ENCODE results near the gene YPEL2. TPM values are rescaled to one million over a fixed set of nuclear protein-coding genes. Genes with fewer than 3 reads are reported as not detected.

Gene YPEL2
- polyA plus RNA-seq, 1 of the 3 experiments (the other 2 are of a cell fraction) = 3.2 TPM

GRCh38 chr17:59434429-59434828 lies 103.0 kb downstream of the YPEL2 start:
- no peak overlapping the region for H3K9ac ChIP-seq
- no peak for DNase-seq
- H3K4me1 ChIP-seq (ENCODE audit: control insufficient read depth in 1 of 2, insufficient read depth in 2 of 2, low read depth in 1 of 2, low read length in 1 of 2) = peaks cover 2 to 4% of the 10 kb centered on the region in 2 experiments; a peak in 2 of 4 replicates
- H3F3A ChIP-seq (replicated peaks; ENCODE audit: insufficient read depth) = peaks cover 9% of the 10 kb centered on the region
- no peaks in the 10 kb centered on the region for H4K20me1 ChIP-seq (ENCODE audit: insufficient read depth)
- ChIA-PET CTCF (interaction anchor here (1.3 to 27.0 kb wide), 4 partner anchors 11 to 119 kb away, joined by 3 to 569 read pairs (median 195); partner anchors contain the start of gene YPEL2), POLR2A (interaction anchor here (1.0 kb wide), 1 partner anchor 9 kb away, joined by 3 read pairs; no protein-coding TSS in a partner anchor)
- no peaks in the 10 kb centered on the region for H3K36me3 ChIP-seq (replicated peaks in 1 of 2; ENCODE audit: control insufficient read depth in 1 of 2, insufficient read depth in 2 of 2, low read length in 1 of 2)
- TF ChIP-seq ELF1 (IDR thresholded peaks at IDR 0.05) (no peak), TAF1 (IDR thresholded peaks at IDR 0.05; ENCODE audit: borderline replicate concordance, low read depth, low read length) (no peak), RAD21 (IDR thresholded peaks at IDR 0.05; ENCODE audit: low read length) (no peak), NFIC (IDR thresholded peaks at IDR 0.05; ENCODE audit: borderline replicate concordance) (no peak), MXI1 (IDR thresholded peaks at IDR 0.05; ENCODE audit: low read depth, low read length) (no peak), FOXJ3 (CRISPR knock-in tag; IDR thresholded peaks at IDR 0.05) (no peak), POLR2AphosphoS5 (IDR thresholded peaks at IDR 0.05; ENCODE audit: low read depth, low read length) (no peak), EZH2phosphoT487 (IDR thresholded peaks at IDR 0.05; ENCODE audit: borderline replicate concordance, low read depth) (no peak), EP300 (IDR thresholded peaks at IDR 0.05; ENCODE audit: borderline replicate concordance in 1 of 2, low read depth in 1 of 2, low read length in 1 of 2) (no peak), REST (IDR thresholded peaks at IDR 0.05; ENCODE audit: low read depth, low read length) (no peak), USF1 (IDR thresholded peaks at IDR 0.05; ENCODE audit: borderline replicate concordance, low read depth) (no peak), MEF2A (IDR thresholded peaks at IDR 0.05; ENCODE audit: borderline replicate concordance, low read depth) (no peak), RFX5 (IDR thresholded peaks at IDR 0.05; ENCODE audit: low read length) (no peak), FOXM1 (IDR thresholded peaks at IDR 0.05; ENCODE audit: low read depth) (no peak), GABPA (IDR thresholded peaks at IDR 0.05; ENCODE audit: low read depth) (no peak), SMC3 (IDR thresholded peaks at IDR 0.05; ENCODE audit: low read depth, low read length) (no peak), TEAD4 (IDR thresholded peaks at IDR 0.05; ENCODE audit: borderline replicate concordance, insufficient read depth) (no peak)
- TF ChIP-seq, protein P1, sequence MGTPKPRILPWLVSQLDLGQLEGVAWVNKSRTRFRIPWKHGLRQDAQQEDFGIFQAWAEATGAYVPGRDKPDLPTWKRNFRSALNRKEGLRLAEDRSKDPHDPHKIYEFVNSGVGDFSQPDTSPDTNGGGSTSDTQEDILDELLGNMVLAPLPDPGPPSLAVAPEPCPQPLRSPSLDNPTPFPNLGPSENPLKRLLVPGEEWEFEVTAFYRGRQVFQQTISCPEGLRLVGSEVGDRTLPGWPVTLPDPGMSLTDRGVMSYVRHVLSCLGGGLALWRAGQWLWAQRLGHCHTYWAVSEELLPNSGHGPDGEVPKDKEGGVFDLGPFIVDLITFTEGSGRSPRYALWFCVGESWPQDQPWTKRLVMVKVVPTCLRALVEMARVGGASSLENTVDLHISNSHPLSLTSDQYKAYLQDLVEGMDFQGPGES (IDR thresholded peaks at IDR 0.05; ENCODE audit: low read depth, low read length) = no peak
- no peaks in the 10 kb centered on the region for H3K79me2 ChIP-seq (ENCODE audit: insufficient read depth)
- WGBS (ENCODE audit: low lambda C conversion rate) = 90% methylated on average over 3 of the region's 3 CpGs
- H3K4me2 ChIP-seq = peak overlapping the region; percentile 55; the same call in 1 of the 2 replicates
- peak overlapping the region in 1 of 2 experiments; percentile 83; a peak in 1 of 4 replicates for H3K27ac ChIP-seq (ENCODE audit: low read depth in 2 of 2, low read length in 1 of 2)
- H3K9me2 ChIP-seq = no peaks in the 10 kb centered on the region
- no peaks in the 10 kb centered on the region for H3K27me3 ChIP-seq (ENCODE audit: insufficient read depth)
- no peaks in the 10 kb centered on the region for H3K9me3 ChIP-seq
- H3K4me3 ChIP-seq (ENCODE audit: low read depth in 2 of 2, low read length in 1 of 2) = no peak overlapping the region
- H2AFZ ChIP-seq (ENCODE audit: low read depth) = peak overlapping the region; percentile 71; the same call in 1 of the 2 replicates

All from SK-N-SH (cell line).